ENCODE measurements around the gene DDX42. TPM values are rescaled to one million over a fixed set of nuclear protein-coding genes. Genes with fewer than 3 reads are reported as not detected.
"Not testable (repeated sequence)": the region's sequence is repeated elsewhere in the genome, so short reads cannot be mapped to it uniquely, and the experiment has no call there.

The DDX42 gene
- total RNA-seq, 2 experiments from 2014 or later, result 122 to 153 TPM

DNA sequence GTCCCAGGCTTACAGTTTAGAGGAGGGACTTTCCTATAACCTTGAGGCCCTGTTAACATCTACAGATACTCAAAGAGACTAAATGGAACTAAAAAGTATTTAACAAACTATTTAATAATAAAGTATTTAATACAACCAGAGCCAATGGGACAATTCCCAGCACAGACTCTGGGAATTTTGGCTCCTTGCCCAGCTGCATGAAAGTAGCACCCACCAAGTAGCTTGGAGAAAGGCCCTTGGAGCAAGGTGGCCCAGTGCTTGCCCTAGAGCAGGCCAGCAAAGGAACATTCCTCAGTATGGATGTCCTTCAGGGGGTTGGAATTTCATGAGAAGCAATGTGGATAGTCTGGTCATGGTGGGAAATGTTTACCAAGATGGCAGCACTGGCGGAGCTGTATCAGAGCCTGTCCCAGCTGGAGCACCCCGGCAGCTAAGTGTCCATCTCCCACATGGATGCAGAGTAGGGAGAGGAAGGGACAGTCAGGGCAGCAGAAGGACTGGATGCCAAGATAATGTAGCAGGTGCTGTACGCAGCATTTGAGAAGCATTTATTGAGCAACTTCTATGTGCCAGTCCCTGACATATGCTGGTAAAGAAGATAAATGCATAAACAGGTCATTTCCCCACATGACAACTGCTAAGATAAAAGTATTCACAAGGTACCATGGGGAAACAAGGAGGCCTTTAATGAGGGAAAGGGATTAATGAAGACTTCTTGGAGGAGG lies 73.7 kb downstream of the DDX42 start:
- peaks cover 13% of the 10 kb centered on the region for H3K36me3 Mint-ChIP-seq (ENCODE audit: low read depth)
- peak overlapping the region; percentile 50 for H3K4me3 Mint-ChIP-seq
- H3K9me3 Mint-ChIP-seq, result peaks cover 8% of the 10 kb centered on the region
- peak overlapping the region; percentile 98 for H3K27ac Mint-ChIP-seq
- POLR2A ChIA-PET, result no interaction called here
- no peak for DNase-seq
- peaks cover 31% of the 10 kb centered on the region for H3K4me1 Mint-ChIP-seq
- H3K27me3 Mint-ChIP-seq, result peaks cover 10% of the 10 kb centered on the region
- CTCF ChIA-PET, result interaction anchor here (0.6 to 4.0 kb wide), 11 partner anchors 11 to 642 kb away, joined by 3 to 54 read pairs (median 4); no protein-coding TSS in a partner anchor

DNA sequence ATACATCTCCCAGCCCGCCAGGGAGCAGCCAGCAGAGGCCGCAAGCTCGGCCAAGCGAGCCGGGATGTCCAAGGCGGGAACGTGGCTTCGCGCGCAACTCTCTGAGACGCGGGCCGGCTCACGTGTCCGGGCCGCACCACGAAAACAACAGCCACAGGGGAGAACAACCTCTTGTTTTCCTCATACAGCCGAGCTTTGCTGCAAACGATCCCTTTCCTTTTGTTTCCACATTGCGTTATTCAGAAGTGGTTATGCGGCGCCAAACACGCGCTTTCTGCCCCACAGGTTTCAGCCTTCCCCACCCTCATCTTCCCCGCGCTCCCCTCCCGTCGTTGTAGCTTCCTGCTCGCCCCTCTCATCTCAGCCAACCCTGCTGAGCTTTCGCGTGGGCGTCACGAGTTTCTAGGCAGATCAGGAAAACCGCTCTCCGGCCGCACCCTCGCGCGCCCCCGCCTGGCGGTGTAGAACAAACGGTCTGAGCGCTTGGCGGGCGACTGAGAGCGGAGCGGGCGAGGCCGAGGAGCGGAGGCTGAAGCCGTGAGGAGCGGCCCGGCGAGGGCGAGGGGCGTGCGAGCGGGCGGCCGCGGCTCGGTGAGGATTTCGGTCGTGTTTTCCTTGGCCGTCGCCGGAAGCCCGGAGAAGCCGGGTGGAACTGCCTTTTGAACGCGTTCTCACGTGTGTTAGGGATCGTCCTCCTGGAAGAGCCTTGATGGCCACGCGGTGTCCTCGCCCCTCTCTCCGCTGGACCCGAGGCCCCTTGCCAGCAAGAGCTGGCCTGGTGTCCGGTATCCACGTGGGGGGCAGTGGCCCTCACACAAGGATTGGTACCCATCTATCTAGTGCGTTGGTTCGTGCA lies 75.1 kb downstream of the DDX42 start:
- H3K9me3 Mint-ChIP-seq, result peaks cover 8% of the 10 kb centered on the region
- peaks cover 11% of the 10 kb centered on the region for H3K27me3 Mint-ChIP-seq
- ChIA-PET CTCF (interaction anchor here (0.5 to 4.0 kb wide), 40 partner anchors 10 to 431 kb away, joined by 3 to 54 read pairs (median 4); partner anchors contain the start of genes CCDC47, CD79B, DDX42 and ICAM2), POLR2A (interaction anchor here (0.6 to 0.7 kb wide), 2 partner anchors 126 to 379 kb away, joined by 3 read pairs; no protein-coding TSS in a partner anchor)
- H3K27ac Mint-ChIP-seq, result peak overlapping the region; percentile 98
- H3K4me3 Mint-ChIP-seq, result peak overlapping the region; percentile 68
- peaks cover 13% of the 10 kb centered on the region for H3K36me3 Mint-ChIP-seq (ENCODE audit: low read depth)
- DNase-seq, result peak; percentile 94
- peaks cover 25% of the 10 kb centered on the region for H3K4me1 Mint-ChIP-seq

DNA sequence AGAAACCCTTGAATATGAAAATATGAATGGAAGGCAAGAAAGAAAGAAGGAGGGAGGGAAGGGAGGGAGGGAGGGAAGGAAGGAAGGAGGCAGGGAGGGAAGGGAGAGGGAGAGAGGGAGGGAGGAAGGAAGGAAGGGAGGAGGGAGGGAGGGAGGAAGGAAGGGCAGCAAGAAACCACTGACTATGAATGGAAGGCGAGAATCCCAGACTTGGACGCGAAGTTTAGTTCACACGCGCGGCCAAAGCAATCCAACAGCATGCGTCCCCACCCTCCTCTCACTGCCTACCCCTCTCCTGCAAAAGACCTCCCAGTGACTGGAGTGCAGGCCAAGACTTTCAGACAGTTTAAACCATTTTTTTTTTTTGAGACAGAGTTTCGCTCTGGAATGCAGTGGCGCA lies 76.4 kb downstream of the DDX42 start:
- Mint-ChIP-seq H3K4me3 (no peak overlapping the region), H3K9me3 (peaks cover 8% of the 10 kb centered on the region), H3K36me3 (ENCODE audit: low read depth) (peaks cover 13% of the 10 kb centered on the region), H3K27me3 (peaks cover 18% of the 10 kb centered on the region), H3K4me1 (peaks cover 18% of the 10 kb centered on the region), H3K27ac (no peak overlapping the region)
- ChIA-PET CTCF (interaction anchor here (1.8 kb wide), 1 partner anchor 77 kb away, joined by 10 read pairs; the partner anchor contains the start of genes CCDC47 and DDX42), POLR2A (no interaction called here)
- no peak for DNase-seq

DNA sequence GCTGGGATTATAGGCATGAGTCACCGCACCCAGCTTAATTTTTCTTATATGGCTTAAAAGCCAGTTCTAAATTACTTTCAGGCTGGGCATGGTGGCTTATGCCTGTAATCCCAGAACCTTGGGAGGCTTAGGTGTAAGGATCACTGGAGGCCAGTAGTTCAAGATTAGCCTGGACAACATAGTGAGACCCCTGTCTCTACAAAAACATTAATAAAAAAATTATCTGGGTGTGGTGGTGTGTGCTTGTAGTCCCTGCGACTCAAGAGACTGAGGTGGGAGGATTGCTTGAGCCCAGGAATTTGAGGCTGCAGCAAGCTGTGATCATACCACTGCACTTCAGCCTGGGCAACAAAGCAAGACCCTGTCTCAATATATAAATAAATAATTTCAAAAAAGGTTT lies 79.3 kb downstream of the DDX42 start:
- Mint-ChIP-seq H3K9me3 (peaks cover 3% of the 10 kb centered on the region), H3K27me3 (peaks cover 18% of the 10 kb centered on the region), H3K36me3 (ENCODE audit: low read depth) (peaks cover 6% of the 10 kb centered on the region), H3K4me3 (no peak overlapping the region), H3K27ac (no peak overlapping the region), H3K4me1 (peaks cover 11% of the 10 kb centered on the region)
- CTCF ChIA-PET, result no interaction called here
- POLR2A ChIA-PET, result no interaction called here
- no peak for DNase-seq

DNA sequence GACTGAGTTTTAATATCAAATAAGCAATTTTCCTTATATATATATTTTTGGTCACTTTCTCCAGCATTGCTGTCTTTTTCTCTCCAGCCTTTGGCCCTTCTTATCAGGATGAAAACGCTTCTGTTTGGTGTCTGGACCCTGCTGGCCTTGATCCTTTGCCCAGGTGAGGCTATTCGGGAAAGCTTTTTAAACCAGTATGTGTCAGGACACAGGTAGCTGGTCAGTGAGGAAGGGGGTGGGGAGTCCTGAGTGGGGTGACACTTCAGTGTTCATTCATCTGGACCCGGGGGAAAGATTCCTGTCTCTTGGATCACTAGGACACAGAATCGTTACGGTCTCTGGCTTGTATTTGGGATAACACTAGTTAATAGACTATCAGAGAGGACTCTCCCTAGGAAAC lies 80.7 kb downstream of the DDX42 start:
- CTCF ChIA-PET, result interaction anchor here (0.8 to 1.1 kb wide), 3 partner anchors 8 to 12 kb away, joined by 3 read pairs; partner anchors contain the start of gene SMARCD2
- Mint-ChIP-seq H3K27me3 (peaks cover 25% of the 10 kb centered on the region), H3K4me3 (no peak overlapping the region), H3K4me1 (peaks cover under 1% of the 10 kb centered on the region), H3K27ac (no peak overlapping the region), H3K36me3 (ENCODE audit: low read depth) (no peaks in the 10 kb centered on the region), H3K9me3 (no peaks in the 10 kb centered on the region)
- POLR2A ChIA-PET, result no interaction called here
- no peak for DNase-seq

DNA sequence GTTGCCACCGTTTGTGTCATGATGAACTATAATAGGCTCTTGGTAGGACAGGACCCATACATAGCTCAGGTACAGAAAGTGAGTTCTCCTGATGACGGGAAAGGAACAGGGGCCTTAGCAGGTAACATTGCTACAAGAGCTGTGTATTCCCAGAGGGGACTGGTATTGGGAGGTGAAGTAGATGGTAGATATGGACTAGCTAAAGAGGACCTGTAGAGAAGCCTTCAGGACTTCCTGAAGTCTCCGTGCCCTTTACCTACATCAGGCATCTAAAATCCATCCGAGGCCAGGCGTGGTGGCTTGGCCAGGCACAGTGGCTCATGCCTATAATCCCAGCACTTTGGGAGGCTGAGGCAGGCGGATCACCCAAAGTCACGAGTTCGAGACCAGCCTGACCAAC lies 81.2 kb downstream of the DDX42 start:
- Mint-ChIP-seq H3K27me3 (peaks cover 28% of the 10 kb centered on the region), H3K4me3 (no peak overlapping the region), H3K27ac (no peak overlapping the region), H3K9me3 (no peaks in the 10 kb centered on the region), H3K4me1 (no peaks in the 10 kb centered on the region), H3K36me3 (ENCODE audit: low read depth) (no peaks in the 10 kb centered on the region)
- no peak for DNase-seq
- ChIA-PET CTCF (interaction anchor here (0.8 to 1.1 kb wide), 3 partner anchors 8 to 12 kb away, joined by 3 read pairs; partner anchors contain the start of gene SMARCD2), POLR2A (no interaction called here)

DNA sequence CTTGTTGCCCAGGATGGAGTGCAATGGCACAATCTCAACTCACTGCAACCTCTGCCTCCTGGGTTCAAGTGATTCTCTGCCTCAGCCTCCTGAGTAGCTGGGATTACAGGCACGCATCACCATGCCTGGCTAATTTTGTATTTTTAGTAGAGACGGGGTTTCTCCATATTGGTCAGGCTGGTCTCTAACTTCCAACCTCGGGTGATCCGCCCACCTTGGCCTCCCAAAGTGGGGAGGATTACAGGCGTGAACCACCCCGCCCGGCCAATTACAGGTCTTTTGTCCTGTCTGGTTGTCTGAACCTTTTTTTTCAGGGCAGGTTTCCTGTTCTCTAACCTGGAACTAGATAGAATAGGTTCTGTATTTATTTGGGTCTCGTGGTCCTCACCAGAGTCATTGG lies 82.5 kb downstream of the DDX42 start:
- H3K36me3 Mint-ChIP-seq (ENCODE audit: low read depth); POLR2A ChIA-PET; H3K4me1 Mint-ChIP-seq; H3K9me3 Mint-ChIP-seq; DNase-seq; H3K27ac Mint-ChIP-seq; H3K4me3 Mint-ChIP-seq: not testable (repeated sequence)
- H3K27me3 Mint-ChIP-seq, result peaks cover 29% of the 10 kb centered on the region
- CTCF ChIA-PET, result interaction anchor here (5.8 kb wide), 1 partner anchor 9 kb away, joined by 54 read pairs; no protein-coding TSS in a partner anchor

DNA sequence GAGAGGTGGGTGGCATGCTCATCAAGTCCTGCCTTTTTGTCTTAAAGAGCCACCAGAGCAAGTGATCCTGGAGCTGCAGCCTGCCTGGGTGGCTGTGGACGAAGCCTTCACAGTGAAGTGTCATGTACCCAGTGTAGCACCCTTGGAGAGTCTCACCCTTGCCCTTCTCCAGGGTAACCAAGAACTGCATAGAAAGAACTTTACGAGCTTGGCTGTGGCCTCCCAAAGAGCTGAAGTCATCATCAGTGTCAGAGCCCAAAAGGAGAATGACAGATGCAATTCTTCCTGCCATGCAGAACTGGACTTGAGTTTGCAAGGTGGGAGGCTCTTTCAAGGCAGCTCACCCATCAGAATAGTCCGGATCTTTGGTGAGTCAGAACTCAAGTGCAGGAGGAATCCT lies 85.3 kb downstream of the DDX42 start:
- H3K4me3 Mint-ChIP-seq, result no peak overlapping the region
- peaks cover 29% of the 10 kb centered on the region for H3K27me3 Mint-ChIP-seq
- no peak for DNase-seq
- H3K36me3 Mint-ChIP-seq (ENCODE audit: low read depth), result no peaks in the 10 kb centered on the region
- CTCF ChIA-PET, result interaction anchor here (0.5 to 5.8 kb wide), 4 partner anchors 11 to 31 kb away, joined by 3 to 54 read pairs (median 4); no protein-coding TSS in a partner anchor
- H3K9me3 Mint-ChIP-seq, result no peaks in the 10 kb centered on the region
- POLR2A ChIA-PET, result no interaction called here
- H3K4me1 Mint-ChIP-seq, result no peaks in the 10 kb centered on the region
- no peak overlapping the region for H3K27ac Mint-ChIP-seq

DNA sequence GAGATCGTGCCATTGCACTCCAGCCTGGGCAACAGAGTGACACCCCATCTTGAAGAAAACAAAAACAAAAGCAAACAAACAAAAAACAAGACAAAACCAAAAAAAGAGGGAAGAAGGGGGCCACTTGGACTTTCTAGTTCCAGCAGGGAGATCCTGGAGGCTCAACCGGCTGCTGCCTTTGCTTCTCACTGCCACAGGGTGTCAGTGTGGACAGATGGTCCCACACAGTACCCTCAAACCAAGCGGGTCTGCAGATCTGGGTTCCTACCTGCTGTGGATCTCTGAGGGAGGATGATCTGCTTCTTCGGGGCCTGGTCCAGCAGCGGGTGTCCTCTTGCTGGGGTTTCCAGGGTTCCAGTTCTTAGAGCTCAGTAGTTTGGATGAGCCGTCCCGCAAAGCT lies 92.7 kb downstream of the DDX42 start:
- POLR2A ChIA-PET; DNase-seq; H3K36me3 Mint-ChIP-seq (ENCODE audit: low read depth); H3K9me3 Mint-ChIP-seq; H3K4me3 Mint-ChIP-seq; H3K27ac Mint-ChIP-seq; H3K4me1 Mint-ChIP-seq: not testable (repeated sequence)
- CTCF ChIA-PET, result interaction anchor here (1.2 to 2.6 kb wide), 5 partner anchors 12 to 160 kb away, joined by 3 to 7 read pairs (median 3); partner anchors contain the start of gene GH2
- H3K27me3 Mint-ChIP-seq, result peaks cover 23% of the 10 kb centered on the region

Other genes starting within 250 kb of the DDX42 start
- 100 to 1,000 TPM; 135 to 139 TPM for gene DCAF7, start 223.7 kb upstream of the DDX42 start, total RNA-seq
- gene TACO1, start 173.3 kb upstream of the DDX42 start, total RNA-seq, result 10 to 100 TPM; 22.3 to 23.8 TPM
- gene MAP3K3, start 151.8 kb upstream of the DDX42 start, total RNA-seq, result 10 to 100 TPM; 38.7 to 40.3 TPM
- 100 to 1,000 TPM; 409 to 433 TPM for gene LIMD2, start 74.0 kb upstream of the DDX42 start, total RNA-seq
- gene STRADA, start 32.4 kb upstream of the DDX42 start, total RNA-seq, result 10 to 100 TPM; 46.8 to 49.0 TPM
- gene CCDC47, start 573 bp upstream of the DDX42 start, total RNA-seq, result 10 to 100 TPM; 59.2 to 65.4 TPM
- gene PSMC5, start 53.3 kb downstream of the DDX42 start, total RNA-seq, result 100 to 1,000 TPM; 119 to 155 TPM
- gene FTSJ3, start 53.5 kb downstream of the DDX42 start, total RNA-seq, result 10 to 100 TPM; 49.2 to 55.0 TPM
- 100 to 1,000 TPM; 133 to 138 TPM for gene SMARCD2, start 68.5 kb downstream of the DDX42 start, total RNA-seq
- not detected for gene CSH2, start 99.5 kb downstream of the DDX42 start, total RNA-seq
- not detected for gene GH2, start 107.8 kb downstream of the DDX42 start, total RNA-seq
- gene CSH1, start 122.4 kb downstream of the DDX42 start, total RNA-seq, result not detected
- not detected for gene CSHL1, start 137.1 kb downstream of the DDX42 start, total RNA-seq
- gene GH1, start 144.7 kb downstream of the DDX42 start, total RNA-seq, result not detected
- 10 to 100 TPM; 34.6 to 39.9 TPM for gene CD79B, start 158.2 kb downstream of the DDX42 start, total RNA-seq
- gene SCN4A, start 198.7 kb downstream of the DDX42 start, total RNA-seq, result under 1 TPM; 0.04 to 0.17 TPM
- 1 to 10 TPM; 3.8 TPM for gene PRR29, start 224.2 kb downstream of the DDX42 start, total RNA-seq
- 100 to 1,000 TPM; 113 to 116 TPM for gene ICAM2, start 246.5 kb downstream of the DDX42 start, total RNA-seq